NAMALWA (cell line): ENCODE measurements around the gene AP1M2.
"Not testable (repeated sequence)": the region's sequence is repeated elsewhere in the genome, so short reads cannot be mapped to it uniquely, and the experiment has no call there.

Source experiments
- DNase-seq: peaks from one replicate; pipeline ENCODE4 v3.0.0-alpha.2; 2015; ENCODE audit warnings: low spot score

AP1M2 gene

DNA sequence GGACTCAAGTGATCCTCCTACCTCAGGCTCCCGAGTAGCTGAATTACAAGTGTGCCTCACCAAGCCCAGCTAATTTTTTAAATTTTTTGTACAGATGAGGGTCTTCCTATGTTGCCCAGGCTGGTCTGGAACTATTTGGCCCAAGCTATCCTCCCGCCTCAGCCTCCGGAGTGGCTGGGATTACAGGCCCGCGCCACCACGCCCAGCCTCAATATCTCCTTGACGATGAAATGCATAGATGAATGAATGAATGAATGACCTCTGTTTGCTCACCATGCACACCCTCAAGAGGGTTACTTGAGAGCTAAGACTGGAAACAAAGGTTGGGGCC is 14.9 kb upstream of the AP1M2 start:
- DNase-seq = no peak

DNA sequence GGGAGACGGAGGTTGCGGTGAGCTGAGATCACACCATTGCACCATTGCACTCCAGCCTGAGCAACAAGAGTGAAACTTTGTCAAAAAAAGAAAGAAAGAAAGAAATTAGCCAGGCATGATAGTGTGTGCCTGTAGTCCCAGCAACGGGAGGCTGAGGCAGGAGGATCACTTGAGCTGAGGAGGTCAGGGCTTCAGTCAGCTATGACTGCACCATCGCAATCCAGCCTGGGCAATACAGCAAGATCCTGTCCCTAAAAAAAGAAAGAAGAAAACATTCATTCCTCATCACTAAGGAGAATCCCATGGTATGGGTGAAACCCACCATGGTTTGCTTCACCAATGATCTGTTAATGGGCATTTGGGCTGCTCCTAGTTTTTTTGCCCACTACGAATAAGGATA is 13.0 kb upstream of the AP1M2 start:
- DNase-seq = no peak

DNA sequence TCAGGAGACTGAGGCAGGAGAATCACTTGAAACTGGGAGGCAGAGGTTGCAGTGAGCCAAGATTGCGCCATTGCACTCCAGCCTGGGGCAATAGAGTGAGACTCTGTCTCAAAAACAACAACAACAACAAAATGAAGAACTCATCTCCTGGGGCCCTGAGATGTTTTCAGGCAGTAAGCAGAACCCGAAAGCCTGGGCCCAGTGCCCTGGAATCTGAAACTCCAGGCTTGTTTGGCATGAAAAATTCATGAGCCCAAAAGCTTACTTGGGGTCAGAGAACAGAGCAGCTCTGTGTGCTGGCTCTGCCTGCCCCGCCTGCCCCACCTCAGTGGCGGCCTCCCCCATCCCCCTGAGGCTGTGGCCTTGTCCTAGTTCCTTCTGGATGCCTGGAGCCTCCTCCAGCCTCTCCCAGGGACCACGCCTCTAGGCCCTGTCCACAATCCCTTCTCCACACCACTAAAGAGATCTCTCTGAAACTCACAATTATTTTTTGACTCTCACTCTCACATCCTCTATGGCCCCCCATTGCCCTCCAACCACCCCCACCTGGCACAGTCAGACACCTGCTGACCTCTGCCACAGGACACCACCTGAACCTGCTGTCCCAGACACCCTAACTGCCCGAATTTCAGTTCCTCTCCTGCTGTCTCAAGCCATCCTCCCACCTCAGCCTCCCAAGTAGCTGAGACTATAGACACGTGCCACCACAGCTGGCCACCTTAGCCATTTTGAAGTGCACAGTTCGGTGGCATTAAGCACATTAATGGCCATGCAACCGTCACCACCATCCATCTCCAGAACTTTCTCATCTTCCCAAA is 6.9 kb upstream of the AP1M2 start:
- peak; percentile 67 for DNase-seq

DNA sequence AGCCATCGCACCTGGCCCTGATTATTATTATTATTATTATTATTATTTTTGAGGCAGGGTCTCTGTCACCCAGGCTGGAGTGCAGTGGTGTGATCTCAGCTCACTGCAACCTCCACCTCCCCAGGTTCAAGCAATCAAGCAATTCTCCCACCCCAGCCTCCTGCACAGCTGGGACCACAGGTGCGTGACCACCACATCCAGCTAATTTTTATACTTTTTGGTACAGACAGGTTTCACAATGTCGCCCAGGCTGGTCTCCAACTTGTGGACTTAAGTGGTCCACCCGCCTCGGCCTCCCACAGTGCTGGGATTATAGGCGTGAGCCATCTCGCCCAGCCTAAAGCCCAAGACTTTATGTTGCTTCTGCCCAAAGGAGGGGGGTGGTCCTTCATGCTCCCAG is 6.0 kb upstream of the AP1M2 start:
- no peak for DNase-seq

DNA sequence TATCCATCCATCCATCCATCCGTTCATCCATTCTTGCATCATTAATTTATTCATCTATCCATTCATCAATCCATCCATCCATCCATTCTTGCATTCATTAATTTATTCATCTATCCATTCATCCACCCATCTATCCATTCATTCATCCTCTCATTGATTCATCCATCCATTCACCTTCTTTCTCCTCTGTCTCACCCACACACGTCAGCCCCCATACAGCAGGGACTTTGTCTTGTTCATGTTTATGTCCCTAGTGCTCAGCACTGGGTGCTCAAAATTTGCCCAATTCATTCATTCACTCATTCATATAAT is 683 bp upstream of the AP1M2 start:
- no peak for DNase-seq

DNA sequence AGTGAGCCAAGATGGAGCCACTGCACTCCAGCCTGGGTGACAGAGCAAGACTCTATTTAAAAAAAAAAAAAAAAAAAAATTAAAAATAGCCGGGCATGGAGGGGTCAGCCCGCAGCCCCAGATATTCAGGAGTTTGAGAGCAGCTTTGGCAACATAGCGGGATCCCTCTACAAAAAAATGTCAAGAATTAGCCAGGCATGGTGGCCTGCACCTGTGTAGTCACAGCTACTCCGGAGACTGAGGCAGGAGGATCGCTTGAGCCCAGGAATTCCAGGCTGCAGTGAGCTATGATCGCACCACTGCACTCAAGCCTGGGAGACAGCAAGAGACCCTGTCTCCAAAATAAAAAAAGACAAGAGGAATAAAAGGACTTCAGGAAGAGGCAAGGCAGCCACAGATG is 716 bp downstream of the AP1M2 start:
- no peak for DNase-seq

DNA sequence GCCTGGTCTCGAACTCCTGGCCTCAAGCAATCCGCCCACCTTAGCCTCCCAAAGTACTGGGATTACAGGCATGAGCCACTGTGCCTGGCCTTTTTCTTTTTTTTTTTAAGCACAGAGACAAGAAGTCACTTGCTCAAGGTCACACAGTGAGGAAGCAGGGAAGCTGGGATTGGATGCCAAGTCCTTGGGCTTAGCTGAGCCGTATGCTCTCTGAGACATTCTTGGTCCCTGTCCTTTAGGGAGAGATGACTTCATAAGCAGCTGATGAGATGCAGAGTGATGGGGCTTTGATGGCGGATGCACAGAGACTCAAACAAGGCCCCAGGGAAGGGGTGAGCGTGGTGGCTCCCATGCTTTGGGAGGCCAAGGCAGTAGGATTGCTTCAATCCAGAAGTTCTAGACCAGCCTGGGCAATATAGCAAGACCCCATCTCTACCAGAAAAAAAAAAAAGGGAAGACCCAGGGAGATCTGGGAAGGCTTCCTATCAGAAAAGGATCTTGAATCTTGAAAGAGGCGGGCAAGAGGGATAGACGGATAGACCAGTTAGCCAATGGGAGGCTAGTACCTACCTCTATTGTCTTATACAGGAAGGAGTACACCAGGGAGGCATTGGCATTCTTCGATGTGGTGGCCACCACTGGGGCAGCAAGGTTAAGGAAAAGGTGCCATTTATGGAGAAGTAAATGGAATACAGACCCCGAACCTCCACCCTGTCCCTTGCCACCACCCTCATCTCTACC is 3.9 kb downstream of the AP1M2 start:
- DNase-seq = no peak

DNA sequence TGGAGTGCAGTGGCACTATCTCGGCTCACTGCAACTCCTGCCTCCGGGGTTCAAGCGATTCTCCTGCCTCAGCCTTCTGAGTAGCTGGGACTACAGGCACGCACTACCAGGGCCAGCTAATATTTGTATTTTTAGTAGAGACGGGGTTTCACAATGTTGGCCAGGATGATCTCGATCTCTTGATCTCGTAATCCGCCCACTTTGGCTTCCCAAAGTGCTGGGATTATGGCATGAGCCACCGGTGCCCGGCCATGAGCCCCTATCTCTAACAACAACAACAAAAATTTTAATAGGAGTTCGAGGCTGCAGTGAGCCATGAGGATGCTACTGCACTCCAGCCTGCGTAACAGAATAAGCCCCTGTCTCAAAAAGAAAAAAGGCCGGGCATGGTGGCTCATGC is 5.0 kb downstream of the AP1M2 start:
- DNase-seq = no peak

DNA sequence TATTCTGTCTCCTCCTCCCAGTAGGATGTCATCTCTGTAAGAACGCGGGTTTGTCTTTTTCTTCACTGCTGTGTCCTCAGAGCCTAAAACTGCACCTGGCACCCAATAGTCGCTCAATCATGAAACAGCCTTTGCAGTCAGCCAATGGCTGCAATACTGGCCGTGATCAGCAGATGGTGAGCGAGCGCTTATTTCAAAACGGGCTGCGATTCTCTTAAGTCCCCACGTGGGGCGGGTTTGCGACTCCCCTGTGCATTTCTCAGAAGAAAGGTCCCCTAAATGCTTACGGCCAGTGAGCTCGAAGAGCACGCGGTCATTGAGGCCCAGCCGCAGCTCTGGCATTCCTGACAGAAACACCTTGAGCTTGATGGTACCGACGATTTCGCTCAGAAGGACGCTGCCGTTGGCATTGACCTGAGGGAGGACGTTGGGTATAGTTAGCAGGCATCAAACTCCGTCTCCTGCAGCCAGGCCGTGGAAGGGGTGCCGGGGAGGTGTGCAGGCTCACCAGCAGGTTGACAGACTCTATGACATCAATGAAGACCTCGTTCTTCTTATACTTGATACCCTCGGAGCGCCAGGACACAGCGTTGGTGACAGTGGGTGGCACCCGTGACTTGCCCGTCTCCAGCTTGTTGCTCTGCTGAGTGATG is 6.0 kb downstream of the AP1M2 start:
- DNase-seq = peak; percentile 97

DNA sequence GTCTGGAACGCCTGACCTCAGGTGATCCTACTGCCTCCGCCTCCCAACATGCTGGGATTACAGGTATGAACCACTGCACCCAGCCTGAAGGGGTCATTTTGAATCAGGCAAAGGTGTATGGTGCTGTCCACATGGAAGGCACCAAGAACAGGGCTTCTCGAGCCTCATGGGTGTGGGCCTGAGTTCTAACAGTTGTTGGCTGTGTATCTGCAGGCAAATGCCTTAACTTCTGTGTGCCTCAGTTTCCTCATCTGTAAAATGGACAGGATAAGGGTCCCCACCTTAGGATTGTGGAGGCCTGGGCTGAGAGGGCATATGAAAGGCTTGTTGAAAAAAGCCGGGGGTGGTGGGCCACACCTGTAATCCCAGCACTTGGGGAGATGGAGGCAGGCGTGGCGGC is 9.2 kb downstream of the AP1M2 start:
- DNase-seq = no peak

DNA sequence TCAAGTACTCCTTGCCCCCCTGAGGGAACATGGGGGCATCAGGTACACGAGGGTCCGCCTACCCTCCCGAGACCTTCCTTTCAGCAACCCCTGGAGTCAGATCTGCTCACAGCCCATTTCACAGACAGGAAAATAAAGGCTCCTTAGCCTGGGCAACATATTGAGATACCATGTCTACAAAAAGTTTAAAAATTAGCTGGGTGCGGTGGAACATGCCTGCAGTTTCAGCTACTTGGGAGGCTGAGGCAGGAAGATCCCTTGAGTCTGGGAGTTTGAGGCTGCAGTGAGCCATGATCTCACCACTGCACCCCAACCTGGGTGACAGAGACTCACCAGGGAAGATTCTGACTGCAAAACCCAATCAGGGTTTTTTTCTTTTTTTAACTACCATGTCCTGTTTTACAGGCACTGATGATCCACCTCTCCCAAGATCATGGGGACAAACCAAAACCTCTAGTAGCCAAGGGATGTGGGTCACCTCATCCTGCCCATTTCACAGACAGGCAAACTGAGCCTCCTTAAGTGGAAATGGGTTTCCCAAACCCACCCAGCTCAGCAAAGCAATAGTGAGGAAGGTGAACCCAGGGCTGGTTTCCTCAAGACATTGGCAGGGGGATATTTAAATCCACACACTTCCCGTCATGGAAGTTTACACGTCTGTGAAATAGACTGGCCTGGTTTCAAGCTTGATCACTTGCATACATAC is 11.9 kb downstream of the AP1M2 start:
- no peak for DNase-seq

DNA sequence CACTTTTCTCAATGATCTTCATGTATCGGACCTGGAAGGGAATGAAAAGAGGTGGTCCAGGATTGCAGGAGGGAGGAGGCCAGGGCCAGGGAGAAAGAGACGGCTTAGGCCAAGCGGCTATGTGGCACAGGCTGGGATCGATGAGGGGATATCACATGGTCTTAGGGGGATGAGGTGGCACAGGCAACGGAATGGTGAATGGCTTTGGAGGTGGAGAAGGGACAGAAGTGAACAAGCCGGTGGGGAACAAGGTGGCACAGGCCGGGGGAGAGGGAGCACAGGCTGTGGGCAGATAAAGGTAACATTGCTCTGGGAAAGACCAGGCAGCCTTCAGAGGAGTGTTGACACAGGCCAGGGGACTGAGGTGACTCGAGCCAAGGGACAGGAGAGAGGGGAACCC is 12.7 kb downstream of the AP1M2 start:
- DNase-seq = no peak

DNA sequence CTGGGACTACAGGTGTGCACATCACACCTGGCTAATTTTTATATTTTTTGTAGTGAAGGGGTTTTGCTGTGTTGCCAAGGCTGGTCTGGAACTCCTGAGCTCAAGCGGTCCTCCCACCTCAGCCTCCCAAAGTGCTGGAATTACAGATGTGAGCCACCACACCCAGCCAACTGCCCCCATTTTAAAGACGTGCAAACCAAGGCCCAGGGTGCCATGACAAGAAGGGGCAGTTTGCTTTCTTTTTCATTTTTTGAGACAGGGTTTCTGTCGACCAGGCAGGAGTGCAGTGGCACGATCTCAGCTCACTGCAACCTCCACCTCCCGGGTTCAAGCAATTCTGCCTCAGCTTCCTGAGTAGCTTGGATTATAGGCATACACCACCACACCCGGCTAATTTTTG is 13.3 kb downstream of the AP1M2 start:
- not testable (repeated sequence) for DNase-seq

DNA sequence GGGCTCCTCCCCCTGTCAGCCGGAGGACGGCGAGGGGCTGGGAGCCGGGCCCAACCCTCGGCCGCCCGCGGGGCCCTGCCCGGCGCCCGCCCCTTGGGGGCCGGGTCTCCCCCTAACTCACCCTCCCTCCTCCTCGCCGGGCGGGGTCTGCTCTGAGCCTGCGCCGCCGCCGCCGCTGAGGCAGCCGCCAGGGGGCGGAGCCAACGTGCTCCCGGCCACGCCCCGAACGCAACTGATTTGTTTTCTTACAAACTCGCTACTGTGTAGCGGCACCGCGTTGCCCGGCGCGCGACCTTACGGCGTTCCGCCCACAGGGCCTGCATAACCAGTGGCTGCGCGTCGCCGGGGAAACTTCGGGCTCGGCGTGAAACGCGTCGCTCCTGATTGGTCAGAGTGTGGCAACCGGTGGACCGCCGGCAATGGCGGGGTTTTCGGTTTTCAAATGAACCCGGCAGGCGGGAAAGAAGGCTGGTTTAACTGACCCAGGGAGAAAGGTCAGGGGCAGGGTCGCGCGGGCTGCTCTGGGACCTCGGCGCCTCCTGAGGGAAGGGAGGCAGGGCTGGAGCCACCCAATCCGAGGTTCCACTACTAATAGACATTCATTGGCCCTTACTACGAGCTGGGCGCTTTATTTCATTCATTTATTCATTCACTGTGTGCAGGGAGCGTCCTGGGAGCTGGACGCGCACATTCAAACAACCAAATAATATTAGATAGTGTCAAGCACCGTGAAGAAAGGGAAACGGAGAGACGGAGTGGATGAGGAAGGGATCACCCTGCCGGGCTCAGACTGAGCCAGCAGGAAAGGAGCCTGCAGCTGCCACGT is 18.1 kb downstream of the AP1M2 start, which contains the start of gene CDKN2D:
CDKN2D (minus strand) TSS at position 154 of the 826 bp plus-strand sequence. CDS start 326 bp downstream, outside the sequence.
- DNase-seq = peak; percentile 99

DNA sequence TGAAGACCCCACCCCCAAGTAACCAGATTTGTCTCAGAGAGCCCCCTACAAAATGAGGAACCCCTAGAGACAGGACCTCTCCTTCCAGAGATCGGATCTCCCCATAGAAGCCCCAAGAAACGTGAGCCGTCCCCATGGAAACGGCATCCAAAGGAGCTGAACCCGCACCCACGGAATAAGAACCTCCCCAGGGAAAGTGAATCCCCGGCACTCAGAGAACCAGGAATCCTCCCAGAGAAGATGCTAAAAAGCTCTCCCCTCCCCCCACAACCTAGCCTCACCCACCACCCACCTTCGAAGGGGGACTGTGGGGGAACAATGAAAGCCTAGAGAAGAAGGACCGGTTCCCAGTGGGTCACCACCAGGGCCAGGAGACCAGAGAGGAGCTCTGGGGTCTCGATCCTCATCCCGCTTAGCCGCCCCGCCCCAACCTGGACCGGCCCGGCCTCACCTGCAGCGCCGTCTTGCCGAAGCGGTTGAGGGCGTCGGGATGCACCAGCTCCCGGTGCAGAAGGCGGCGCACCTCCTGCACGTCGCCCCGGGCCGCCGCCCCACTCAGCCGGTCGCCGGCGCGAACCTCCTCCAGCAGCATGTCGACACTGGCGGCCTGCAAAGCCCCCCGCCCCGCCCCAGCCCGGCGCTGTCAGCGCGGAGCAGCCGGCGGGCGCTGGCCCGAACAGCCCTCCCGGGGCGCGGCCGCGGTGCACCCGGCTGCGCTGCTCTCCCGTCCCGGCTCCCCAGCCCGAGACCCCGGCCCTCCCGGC is 18.9 kb downstream of the AP1M2 start:
- DNase-seq = peak; percentile 74

DNA sequence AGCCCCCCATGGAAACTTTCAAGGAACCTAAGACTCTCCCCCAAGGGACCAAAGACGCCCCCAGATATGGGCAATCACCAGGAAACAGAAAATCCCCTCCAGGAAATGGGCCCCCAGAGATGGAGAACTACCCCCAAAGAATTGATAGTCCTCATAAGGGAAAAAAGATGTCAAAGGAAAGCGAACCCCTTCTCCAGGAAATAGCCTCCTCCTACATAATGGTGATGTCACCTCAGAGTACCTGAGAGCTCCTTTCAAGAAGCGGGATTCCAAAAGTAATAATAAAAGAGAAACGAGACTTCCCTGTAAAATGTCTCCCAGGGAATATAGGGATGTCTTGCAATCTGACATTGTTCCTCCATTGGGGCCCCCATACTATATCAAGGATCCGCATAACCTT is 19.5 kb downstream of the AP1M2 start:
- DNase-seq = no peak

DNA sequence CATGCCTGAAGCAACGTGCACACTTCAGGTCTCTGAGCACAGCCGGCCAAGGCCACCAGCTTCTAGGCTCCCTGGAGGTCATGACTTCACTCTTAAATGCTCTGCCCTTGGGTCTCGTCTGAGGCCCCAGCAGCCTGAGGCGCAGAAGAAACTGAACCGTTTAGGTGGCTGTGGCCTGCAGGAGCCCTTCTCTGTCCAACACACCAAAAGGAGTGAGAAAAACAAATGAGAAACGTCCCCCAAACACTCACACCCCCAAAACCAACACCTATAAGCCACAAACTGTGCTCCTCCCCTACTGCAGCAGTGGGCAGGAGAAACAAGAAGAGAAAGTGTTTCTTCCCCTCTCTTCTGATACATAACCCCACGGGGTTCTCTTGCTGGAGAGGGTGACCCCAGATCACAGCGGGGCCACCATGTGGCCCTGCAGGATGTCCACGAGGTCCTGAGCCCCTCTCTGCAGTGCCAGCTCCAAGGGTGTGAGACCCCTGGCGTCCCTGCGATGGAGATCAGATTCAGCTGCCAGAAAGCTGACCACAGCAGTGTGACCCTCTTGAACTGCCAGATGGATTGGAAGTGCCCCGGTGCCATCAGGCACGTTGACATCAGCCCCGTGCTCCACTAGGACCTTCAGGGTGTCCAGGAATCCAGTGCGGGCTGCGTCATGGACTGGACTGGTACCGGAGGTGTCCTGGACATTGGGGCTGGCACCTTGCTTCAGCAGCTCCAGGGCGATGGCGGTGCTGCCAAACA is 20.3 kb downstream of the AP1M2 start:
- peak; percentile 82 for DNase-seq

DNA sequence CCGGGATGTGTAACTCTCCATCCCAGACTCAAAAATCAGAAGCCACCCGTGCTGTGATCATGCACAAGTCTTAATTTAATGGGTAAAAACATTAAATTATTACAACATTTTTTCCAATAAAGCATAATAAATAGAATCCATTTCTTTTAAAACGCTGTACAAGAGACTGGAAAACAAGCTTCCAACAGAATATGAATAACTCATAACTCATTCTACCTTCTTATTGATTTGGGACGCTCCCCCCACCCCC is 20.8 kb downstream of the AP1M2 start:
- no peak for DNase-seq

DNA sequence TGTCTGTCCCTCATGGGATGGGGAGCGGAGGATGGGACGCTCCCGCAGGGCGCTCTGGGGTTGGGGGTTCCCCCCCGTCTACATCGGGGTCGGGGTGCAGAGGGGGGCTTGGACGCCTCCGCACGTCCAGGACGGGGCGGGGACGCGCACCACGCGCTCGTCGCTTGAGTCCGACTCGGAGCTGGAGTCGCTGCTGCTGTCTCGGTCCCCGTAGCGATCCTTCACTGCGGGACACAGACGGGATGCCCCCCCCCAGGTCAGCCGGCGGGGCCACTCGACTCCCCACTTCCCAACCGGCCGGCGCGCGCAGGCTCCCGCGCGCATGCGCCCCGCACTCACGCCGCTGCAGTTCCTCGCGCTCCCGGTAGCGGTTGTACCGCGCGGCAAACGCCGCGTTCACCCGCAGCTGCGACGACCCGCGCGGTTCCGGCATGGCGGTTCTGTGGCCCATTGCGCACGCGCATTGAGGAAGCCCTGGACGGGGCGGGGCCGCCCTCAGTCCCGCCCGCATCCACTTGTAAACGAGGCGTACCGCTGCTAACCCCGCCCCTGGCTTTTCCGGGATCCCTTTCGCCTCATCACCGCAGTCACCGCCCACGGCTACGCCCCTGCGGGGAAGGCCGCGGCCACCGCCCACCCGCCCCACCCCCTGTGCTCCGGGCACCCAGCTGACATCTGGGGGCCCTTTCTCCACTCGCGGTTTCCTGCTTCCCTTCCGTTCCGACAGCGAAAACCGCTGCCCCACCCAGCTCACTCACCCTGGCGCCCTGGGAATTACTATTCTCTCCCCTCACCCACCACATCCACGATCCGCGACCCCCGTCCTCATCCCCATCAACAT is 21.3 kb downstream of the AP1M2 start, which contains the start of gene KRI1:
KRI1 (minus strand) TSS at position 444 of the 841 bp plus-strand sequence; CDS start at position 433, 11 bp downstream.
- peak; percentile 99 for DNase-seq
